GM12878 (cell line): ENCODE data around the gene MRPL34. TPM values are rescaled to one million over a fixed set of nuclear protein-coding genes. Genes with fewer than 3 reads are reported as not detected.

ENCODE experiments used
- ATAC-seq: fragments of 200-7000 bp; cut with Tn5 transposase; 3 replicates; pipeline ENCODE4 v1.9.1; 2020; ENCODE audit warnings: mild to moderate bottlenecking, moderate library complexity
- BruUV-seq: library from RNA; stranded (reverse); fragments of 400-500 nt; replicated peaks from 2 replicates; lab custom pipeline; 2021; lab: Mats Ljungman, UMichigan
- CTCF ChIA-PET: fragments of 300-600 bp; sonication (Branson Sonifier 250); formaldehyde crosslinking; extraction: SDS; loops from one replicate; lab custom pipeline; 2021; ENCODE audit warnings: inconsistent platforms; lab: Yijun Ruan, JAX
- POLR2A ChIA-PET: fragments of 350-600 bp; formaldehyde crosslinking; extraction: SDS; loops from one replicate; lab custom pipeline; 2021; ENCODE audit warnings: inconsistent platforms; lab: Charles Lee
- RAD21 ChIA-PET: fragments of 300-600 bp; sonication (Branson Sonifier 250); formaldehyde crosslinking; loops from one replicate; lab custom pipeline; 2023; ENCODE audit warnings: antibody characterized with exemption; ENCODE audit not compliant: unreplicated experiment; lab: Charles Lee
- SMC1A ChIA-PET: fragments of 300-600 bp; sonication (Branson Sonifier 250); formaldehyde crosslinking; loops from one replicate; lab custom pipeline; 2023; ENCODE audit not compliant: unreplicated experiment, uncharacterized antibody; lab: Charles Lee
- DNase-seq: peaks from one replicate; pipeline ENCODE4 v3.0.0-alpha.2; 2011; ENCODE audit warnings: low read depth, low spot score
- FAIRE-seq: peaks from 3 replicates; lab custom pipeline; 2011; peaks lifted over from hg19 to GRCh38; lab: Jason Lieb, UNC
- H2AFZ ChIP-seq: 2 replicates; pipeline ENCODE4 v1.6.0; 2011; ENCODE audit warnings: low read depth, low read length, control low read depth; ENCODE audit not compliant: control insufficient read depth
- H3K27ac ChIP-seq: 2 replicates; pipeline ENCODE4 v1.5.1; 2011; ENCODE audit warnings: control low read depth; ENCODE audit not compliant: control insufficient read depth, insufficient read depth
- H3K27me3 ChIP-seq, 2 experiments: replicated peaks in 1 of 2; 2 replicates each; pipeline versions ENCODE4 v1.6.0 to v1.6.1; 2011; ENCODE audit warnings: low read length in 1 of 2; ENCODE audit not compliant: control insufficient read depth in 2 of 2, insufficient read depth in 2 of 2
- H3K36me3 ChIP-seq, 2 experiments: 2 replicates each; pipeline ENCODE4 v1.5.1; 2011; ENCODE audit warnings: low read length in 1 of 2; ENCODE audit not compliant: control insufficient read depth in 2 of 2, insufficient read depth in 2 of 2
- H3K4me1 ChIP-seq: 2 replicates; pipeline ENCODE4 v1.6.1; 2011; ENCODE audit warnings: mild to moderate bottlenecking, low read length, moderate library complexity, mixed read lengths; ENCODE audit not compliant: control insufficient read depth, insufficient read depth
- H3K4me2 ChIP-seq: 2 replicates; pipeline ENCODE4 v1.6.0; 2011; ENCODE audit warnings: control low read depth; ENCODE audit not compliant: control insufficient read depth, insufficient read depth
- H3K4me3 ChIP-seq: fragments of 200-600 bp; sonication (generic); 2 replicates; pipeline ENCODE4 v1.5.1; 2016
- H3K79me2 ChIP-seq: 2 replicates; pipeline ENCODE4 v1.6.0; 2011; ENCODE audit warnings: low read length; ENCODE audit not compliant: control insufficient read depth, insufficient read depth
- H3K9ac ChIP-seq: 2 replicates; pipeline ENCODE4 v1.8.0; 2011; ENCODE audit warnings: low read length, control low read depth, mixed read lengths; ENCODE audit not compliant: control insufficient read depth, insufficient read depth
- H3K9me3 ChIP-seq: replicated peaks from 3 replicates; pipeline ENCODE4 v1.5.1; 2011; ENCODE audit warnings: mild to moderate bottlenecking, low read length; ENCODE audit not compliant: control insufficient read depth, insufficient read depth
- H4K20me1 ChIP-seq: 2 replicates; pipeline ENCODE4 v1.6.0; 2011; ENCODE audit not compliant: control insufficient read depth, insufficient read depth
- CBX3 ChIP-seq: fragments of 200-600 bp; sonication (generic); IDR thresholded peaks from 2 replicates; pipeline ENCODE4 v1.6.1; 2016; ENCODE audit warnings: low read depth, borderline replicate concordance
- LARP7 ChIP-seq: fragments of 450-650 bp; IDR thresholded peaks from 2 replicates; pipeline ENCODE4 v1.6.1; 2017; ENCODE audit warnings: mild to moderate bottlenecking
- RAD21 ChIP-seq: IDR thresholded peaks from 2 replicates; pipeline ENCODE4 v1.6.1; 2011; ENCODE audit warnings: mild to moderate bottlenecking, low read depth, low read length, moderate library complexity; ENCODE audit not compliant: insufficient read depth
- REST ChIP-seq: IDR thresholded peaks from 2 replicates; pipeline ENCODE4 v1.6.1; 2012; ENCODE audit warnings: mild to moderate bottlenecking, low read depth, low read length
- RUNX3 ChIP-seq: IDR thresholded peaks from 2 replicates; pipeline ENCODE4 v1.6.1; 2012; ENCODE audit warnings: low read length, inconsistent platforms
- SPI1 ChIP-seq: IDR thresholded peaks from 2 replicates; pipeline ENCODE4 v1.6.1; 2011; ENCODE audit warnings: low read depth, mild to moderate bottlenecking, low read length, moderate library complexity, borderline replicate concordance; ENCODE audit not compliant: insufficient read depth
- STAT1 ChIP-seq: fragments of 450-650 bp; conservative IDR thresholded peaks from 2 replicates; pipeline ENCODE4 v1.6.1; 2014; ENCODE audit warnings: antibody characterized with exemption, mild to moderate bottlenecking
- WGBS: methylation state at CpG from one replicate; pipeline ENCODE4 v1.1.6; 2016; ENCODE audit warnings: low lambda C conversion rate; ENCODE audit not compliant: insufficient replicate concordance, insufficient coverage; ENCODE audit errors: missing lambda C conversion rate; 5-methylcytosine and 5-hydroxymethylcytosine counted together
- in situ Hi-C: fragments of 300-500 bp; cut with MboI; formaldehyde crosslinking; loops from 9 replicates; pipeline ENCODE4 v1.14.3; 2018; ENCODE audit warnings: mixed read lengths
- intact Hi-C: fragments of 100-400 bp; cut with micrococcal nuclease; formaldehyde crosslinking; loops from one replicate; pipeline ENCODE4 v1.14.2; 2022; ENCODE audit not compliant: unreplicated experiment
- polyA plus RNA-seq, 11 experiments: library from polyadenylated mRNA; depleted of rRNA in 4 of 11; unstranded in 6 of 11; stranded (reverse) in 5 of 11; fragments of >200 nt; fragmentation: Nextera tagmentation in 4 of 11; fragmentation: Illumina TruSeq in 1 of 11; extraction: Ambion mirVana in 4 of 11; extraction: Trizol in 1 of 11; gene quantifications; 1 replicate in 1 of 11; 2 replicates in 10 of 11; pipeline versions ENCODE4 v1.2.1 to v1.2.3, GENCODE V29; 2011 to 2016; ENCODE audit warnings: inconsistent platforms in 2 of 11, missing spikeins in 2 of 11, low read depth in 1 of 11
- total RNA-seq, 4 experiments: library from RNA; depleted of rRNA in 3 of 4; stranded (reverse); fragments of >200 nt in 3 of 4; fragmentation: Illumina TruSeq in 1 of 4; extraction: Trizol in 1 of 4; gene quantifications; 2 replicates each; pipeline versions ENCODE4 v1.2.1 to v1.2.3, GENCODE V29; 2013 to 2021
- TF ChIP-seq, protein P1 (sequence below): fragments of 150-350 bp; IDR thresholded peaks from 2 replicates; pipeline ENCODE4 v1.6.1; 2016; ENCODE audit warnings: low read depth, low read length
- TF ChIP-seq, protein P2 (sequence below): fragments of 150-350 bp; IDR thresholded peaks from 2 replicates; pipeline ENCODE4 v1.6.1; 2014; ENCODE audit warnings: mild to moderate bottlenecking, low read depth, low read length

MRPL34 gene
- total and polyA plus RNA-seq, 10 of the 15 experiments (the other 5 are each of a cell fraction or from before 2014, with no cell fraction given): 8.6 to 198 (median 78.6) TPM

- CTCF ChIA-PET: interaction anchor here (0.7 to 5.0 kb wide), 20 partner anchors 8 to 237 kb away, joined by 3 to 43 read pairs (median 4); partner anchors contain the start of genes ANO8, BABAM1, BST2 and CCDC194
- RAD21 ChIA-PET: interaction anchor here (0.5 to 1.5 kb wide), 15 partner anchors 8 to 537 kb away, joined by 3 to 14 read pairs (median 4); partner anchors contain the start of genes ANO8, BABAM1 and MVB12A
- H2AFZ ChIP-seq: no peak overlapping the region
- intact Hi-C loops: loop anchor here (10.0 kb wide), 1 partner anchor 410 kb away; no protein-coding TSS in a partner anchor
- POLR2A ChIA-PET: interaction anchor here (0.6 to 2.9 kb wide), 20 partner anchors 12 to 1247 kb away, joined by 3 to 12 read pairs (median 4); partner anchors contain the start of genes ANO8, BABAM1, BST2 and OCEL1
- H3K27me3 ChIP-seq: no peaks in the 10 kb centered on the region
- FAIRE-seq: no peak
- peak overlapping the region; percentile 88 for H3K4me2 ChIP-seq
- no peak overlapping the region for H3K4me3 ChIP-seq
- in situ Hi-C loops: no loop called here
- no peaks in the 10 kb centered on the region for H4K20me1 ChIP-seq
- H3K79me2 ChIP-seq: peaks cover 13% of the 10 kb centered on the region
- SMC1A ChIA-PET: interaction anchor here (0.8 to 2.1 kb wide), 9 partner anchors 10 to 147 kb away, joined by 3 to 8 read pairs (median 4); partner anchors contain the start of genes ANO8 and USE1
- TF ChIP-seq, protein P1, sequence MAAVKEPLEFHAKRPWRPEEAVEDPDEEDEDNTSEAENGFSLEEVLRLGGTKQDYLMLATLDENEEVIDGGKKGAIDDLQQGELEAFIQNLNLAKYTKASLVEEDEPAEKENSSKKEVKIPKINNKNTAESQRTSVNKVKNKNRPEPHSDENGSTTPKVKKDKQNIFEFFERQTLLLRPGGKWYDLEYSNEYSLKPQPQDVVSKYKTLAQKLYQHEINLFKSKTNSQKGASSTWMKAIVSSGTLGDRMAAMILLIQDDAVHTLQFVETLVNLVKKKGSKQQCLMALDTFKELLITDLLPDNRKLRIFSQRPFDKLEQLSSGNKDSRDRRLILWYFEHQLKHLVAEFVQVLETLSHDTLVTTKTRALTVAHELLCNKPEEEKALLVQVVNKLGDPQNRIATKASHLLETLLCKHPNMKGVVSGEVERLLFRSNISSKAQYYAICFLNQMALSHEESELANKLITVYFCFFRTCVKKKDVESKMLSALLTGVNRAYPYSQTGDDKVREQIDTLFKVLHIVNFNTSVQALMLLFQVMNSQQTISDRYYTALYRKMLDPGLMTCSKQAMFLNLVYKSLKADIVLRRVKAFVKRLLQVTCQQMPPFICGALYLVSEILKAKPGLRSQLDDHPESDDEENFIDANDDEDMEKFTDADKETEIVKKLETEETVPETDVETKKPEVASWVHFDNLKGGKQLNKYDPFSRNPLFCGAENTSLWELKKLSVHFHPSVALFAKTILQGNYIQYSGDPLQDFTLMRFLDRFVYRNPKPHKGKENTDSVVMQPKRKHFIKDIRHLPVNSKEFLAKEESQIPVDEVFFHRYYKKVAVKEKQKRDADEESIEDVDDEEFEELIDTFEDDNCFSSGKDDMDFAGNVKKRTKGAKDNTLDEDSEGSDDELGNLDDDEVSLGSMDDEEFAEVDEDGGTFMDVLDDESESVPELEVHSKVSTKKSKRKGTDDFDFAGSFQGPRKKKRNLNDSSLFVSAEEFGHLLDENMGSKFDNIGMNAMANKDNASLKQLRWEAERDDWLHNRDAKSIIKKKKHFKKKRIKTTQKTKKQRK: no peak
- TF ChIP-seq RUNX3 (no peak), RAD21 (no peak), STAT1 (no peak), CBX3 (no peak), REST (no peak), SPI1 (no peak), LARP7 (no peak)
- TF ChIP-seq, protein P2, sequence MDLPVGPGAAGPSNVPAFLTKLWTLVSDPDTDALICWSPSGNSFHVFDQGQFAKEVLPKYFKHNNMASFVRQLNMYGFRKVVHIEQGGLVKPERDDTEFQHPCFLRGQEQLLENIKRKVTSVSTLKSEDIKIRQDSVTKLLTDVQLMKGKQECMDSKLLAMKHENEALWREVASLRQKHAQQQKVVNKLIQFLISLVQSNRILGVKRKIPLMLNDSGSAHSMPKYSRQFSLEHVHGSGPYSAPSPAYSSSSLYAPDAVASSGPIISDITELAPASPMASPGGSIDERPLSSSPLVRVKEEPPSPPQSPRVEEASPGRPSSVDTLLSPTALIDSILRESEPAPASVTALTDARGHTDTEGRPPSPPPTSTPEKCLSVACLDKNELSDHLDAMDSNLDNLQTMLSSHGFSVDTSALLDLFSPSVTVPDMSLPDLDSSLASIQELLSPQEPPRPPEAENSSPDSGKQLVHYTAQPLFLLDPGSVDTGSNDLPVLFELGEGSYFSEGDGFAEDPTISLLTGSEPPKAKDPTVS: no peak
- no peaks in the 10 kb centered on the region for H3K36me3 ChIP-seq
- WGBS: 87% methylated on average over 12 of the region's 12 CpGs
- no peak for DNase-seq
- BruUV-seq: no TSS peak
- H3K9ac ChIP-seq: peak overlapping the region; percentile 4; the same call in 1 of the 2 replicates
- peaks cover 16% of the 10 kb centered on the region for H3K4me1 ChIP-seq
- H3K27ac ChIP-seq: no peak overlapping the region
- no peaks in the 10 kb centered on the region for H3K9me3 ChIP-seq
- no peak for ATAC-seq
Observed at GRCh38 chr19:17304386-17305215, 1.1 kb upstream of the MRPL34 start.
